Natural killer cell (primary cell): ENCODE results near the gene RNF31. TPM values are rescaled to one million over a fixed set of nuclear protein-coding genes. Genes with fewer than 3 reads are reported as not detected.

Experiments
- ATAC-seq, 3 donors: fragments of 150-1000 bp in 2 of 3; fragments of 200-7000 bp in 1 of 3; cut with Tn5 transposase; 1 replicate in 1 of 3; 2 replicates in 2 of 3; pipeline ENCODE4 v1.10.0; 2021; ENCODE audit warnings: mild to moderate bottlenecking in 2 of 3, moderate library complexity in 2 of 3
- DNase-seq, 2 donors: peaks; one replicate each; pipeline versions ENCODE4 v3.0.0 to v3.0.0-alpha.2; 2013 to 2021; ENCODE audit warnings: mixed read lengths in 1 of 2
- H3K27ac ChIP-seq: one replicate; pipeline ENCODE4 v1.5.1; 2013; ENCODE audit warnings: mild to moderate bottlenecking, low read length
- H3K27me3 ChIP-seq: one replicate; pipeline ENCODE4 v1.6.1; 2013; ENCODE audit warnings: low read length; ENCODE audit not compliant: control insufficient read depth, insufficient read depth
- H3K36me3 ChIP-seq: one replicate; pipeline ENCODE4 v1.6.1; 2013; ENCODE audit warnings: low read length; ENCODE audit not compliant: control insufficient read depth, insufficient read depth
- H3K4me1 ChIP-seq: one replicate; pipeline ENCODE4 v1.6.1; 2013; ENCODE audit warnings: low read length; ENCODE audit not compliant: control insufficient read depth, insufficient read depth
- H3K4me3 ChIP-seq: one replicate; pipeline ENCODE4 v1.5.1; 2013; ENCODE audit warnings: low read length
- H3K9me3 ChIP-seq: one replicate; pipeline ENCODE4 v1.6.1; 2013; ENCODE audit warnings: low read length; ENCODE audit not compliant: control insufficient read depth, insufficient read depth
- H3K27ac Mint-ChIP-seq, 2 donors: one replicate each; pipeline ENCODE4 v1.8.0; 2022; ENCODE audit warnings: mild to moderate bottlenecking in 2 of 2, mixed read lengths in 2 of 2, moderate library complexity in 1 of 2
- H3K27me3 Mint-ChIP-seq, 2 donors: one replicate each; pipeline ENCODE4 v1.8.0; 2022; ENCODE audit warnings: low read depth in 2 of 2, mixed read lengths in 2 of 2
- H3K36me3 Mint-ChIP-seq: one replicate; pipeline ENCODE4 v1.8.0; 2022; ENCODE audit warnings: mixed read lengths
- H3K4me1 Mint-ChIP-seq, 2 donors: one replicate each; pipeline ENCODE4 v1.8.0; 2022; ENCODE audit warnings: mixed read lengths in 2 of 2
- H3K4me3 Mint-ChIP-seq: one replicate; pipeline ENCODE4 v1.8.0; 2022; ENCODE audit warnings: mild to moderate bottlenecking, moderate library complexity, mixed read lengths
- H3K9me3 Mint-ChIP-seq, 2 donors: one replicate each; pipeline ENCODE4 v1.8.0; 2022; ENCODE audit warnings: mixed read lengths in 2 of 2
- CTCF ChIP-seq: fragments of 200-600 bp; IDR thresholded peaks from one replicate; pipeline ENCODE4 v1.8.0; 2022; ENCODE audit warnings: antibody characterized with exemption
- WGBS: methylation state at CpG from one replicate; pipeline ENCODE4 v1.1.7; 2013; ENCODE audit warnings: missing lambda C conversion rate; ENCODE audit not compliant: insufficient coverage; 5-methylcytosine and 5-hydroxymethylcytosine counted together
- intact Hi-C: fragments of 100-400 bp; cut with micrococcal nuclease; formaldehyde crosslinking; loops from one replicate; pipeline ENCODE4 v1.14.2; 2022
- total RNA-seq, 4 donors: library from RNA; stranded (reverse); fragments of 120-200 nt in 1 of 4; gene quantifications; one replicate each; pipeline versions ENCODE4 v1.2.3 to v1.2.4, GENCODE V29; 2013 to 2022

Gene RNF31
- total RNA-seq, 3 donors from 2014 or later (not counting 1 experiment from before 2014, with no cell fraction given) = 96.9 to 134 (median 125) TPM

- H3K4me1 ChIP-seq = peaks cover 36% of the 10 kb centered on the region
- DNase-seq = no peak
- peak overlapping the region; percentile 88 for H3K27ac ChIP-seq
- no peaks in the 10 kb centered on the region for H3K27me3 Mint-ChIP-seq
- H3K9me3 ChIP-seq = no peaks in the 10 kb centered on the region
- H3K36me3 Mint-ChIP-seq = peaks cover 7% of the 10 kb centered on the region
- no peak for TF ChIP-seq CTCF
- peak overlapping the region; percentile 97 for H3K4me3 Mint-ChIP-seq
- H3K36me3 ChIP-seq = peaks cover 36% of the 10 kb centered on the region
- H3K4me3 ChIP-seq = peak overlapping the region; percentile 91
- 6% methylated on average over 8 of the region's 9 CpGs for WGBS
- no peak for ATAC-seq
- no peaks in the 10 kb centered on the region for H3K27me3 ChIP-seq
- peak overlapping the region; percentile 94 for H3K27ac Mint-ChIP-seq
- H3K4me1 Mint-ChIP-seq = peaks cover 58 to 82% of the 10 kb centered on the region in 2 donors
- H3K9me3 Mint-ChIP-seq = no peaks in the 10 kb centered on the region
- intact Hi-C loops = loop anchor here (1.0 to 2.0 kb wide), 3 partner anchors 15 to 67 kb away; partner anchors contain the start of genes CHMP4A, IPO4 and IRF9
Measured at GRCh38 chr14:24145690-24146452, 1.4 kb upstream of the RNF31 start.

DNA sequence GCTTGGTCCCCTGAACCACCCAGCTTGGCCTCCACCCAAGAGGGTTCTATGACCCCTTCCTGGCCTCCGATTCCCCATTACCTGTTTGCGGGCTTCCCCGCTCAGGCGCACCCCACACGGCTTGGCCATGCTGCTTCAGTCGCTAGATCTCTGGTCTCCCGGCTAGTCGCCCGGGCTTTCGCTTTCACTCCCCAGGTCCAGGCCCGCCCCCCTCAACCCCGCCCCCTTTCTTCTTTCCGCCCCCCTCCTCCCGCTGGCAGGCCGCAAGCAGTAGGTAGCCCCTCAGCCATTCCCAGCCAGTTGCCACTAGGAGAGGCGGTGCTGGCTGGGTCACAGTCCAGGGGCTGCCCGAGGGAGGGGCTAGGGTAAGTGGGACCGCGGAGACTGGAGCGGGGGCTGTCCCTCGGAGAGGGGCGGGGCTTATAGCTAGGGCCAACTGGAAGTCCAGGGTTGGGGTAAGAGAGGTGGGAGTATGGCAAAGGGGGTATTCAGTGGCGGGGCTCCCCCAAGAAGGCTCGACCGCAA lies 783 bp upstream of the RNF31 start, which contains the start of gene PSME2:
PSME2 (minus strand) TSS at position 158 of the 525 bp plus-strand sequence; CDS start at position 129, 29 bp downstream.
- no peaks in the 10 kb centered on the region for H3K27me3 ChIP-seq
- TF ChIP-seq CTCF = no peak
- no peaks in the 10 kb centered on the region for H3K27me3 Mint-ChIP-seq
- peaks cover 59 to 80% of the 10 kb centered on the region in 2 donors for H3K4me1 Mint-ChIP-seq
- peak within 1 kb of the TSS; percentile 91 for H3K4me3 ChIP-seq
- H3K36me3 Mint-ChIP-seq = peaks cover 7% of the 10 kb centered on the region
- H3K36me3 ChIP-seq = peaks cover 43% of the 10 kb centered on the region
- H3K4me1 ChIP-seq = peaks cover 34% of the 10 kb centered on the region
- peak within 1 kb of the TSS; percentile 88 for H3K27ac ChIP-seq
- intact Hi-C loops = loop anchor here (1.0 to 2.0 kb wide), 3 partner anchors 15 to 66 kb away; partner anchors contain the start of genes CHMP4A, IPO4 and IRF9
- no peaks in the 10 kb centered on the region for H3K9me3 Mint-ChIP-seq
- peak within 1 kb of the TSS; percentile 97 for H3K4me3 Mint-ChIP-seq
- H3K9me3 ChIP-seq = no peaks in the 10 kb centered on the region
- peak; percentile 82 to 92 for DNase-seq
- ATAC-seq = peak; percentile 66 to 80 (median 70)
- 0% methylated on average over 20 of the region's 25 CpGs for WGBS
- peak within 1 kb of the TSS; percentile 94 for H3K27ac Mint-ChIP-seq

- Histone ChIP-seq H3K27me3 (no peaks in the 10 kb centered on the region), H3K4me1 (peaks cover 28% of the 10 kb centered on the region), H3K9me3 (no peaks in the 10 kb centered on the region), H3K4me3 (peak overlapping the region; percentile 91), H3K36me3 (peaks cover 54% of the 10 kb centered on the region), H3K27ac (no peak overlapping the region)
- H3K4me3 Mint-ChIP-seq = peak overlapping the region; percentile 97
- H3K4me1 Mint-ChIP-seq = peaks cover 53 to 70% of the 10 kb centered on the region in 2 donors
- ATAC-seq (no peak), DNase-seq (peak in 1 of 2 donors; percentile 33)
- no peaks in the 10 kb centered on the region for H3K9me3 Mint-ChIP-seq
- peaks cover 7% of the 10 kb centered on the region for H3K36me3 Mint-ChIP-seq
- WGBS = 7% methylated on average over 29 of the region's 29 CpGs
- no peak for TF ChIP-seq CTCF
- intact Hi-C loops = loop anchor here (1.0 to 2.0 kb wide), 5 partner anchors 12 to 123 kb away; partner anchors contain the start of genes CHMP4A, DCAF11, IPO4 and NRL
- H3K27me3 Mint-ChIP-seq = no peaks in the 10 kb centered on the region
- peak overlapping the region; percentile 94 for H3K27ac Mint-ChIP-seq
Measured at GRCh38 chr14:24147761-24148428, 597 bp downstream of the RNF31 start.
